Neural progenitor cell (in vitro differentiated cells): ENCODE data around the gene TTC19.

Experiments
- EZH2 ChIP-seq: fragments of 200-600 bp; sonication (generic); IDR thresholded peaks from 2 replicates; pipeline ENCODE4 v1.6.1; 2017; ENCODE audit warnings: antibody characterized with exemption, mild to moderate bottlenecking, moderate library complexity
- EZH2phosphoT487 ChIP-seq: fragments of 200-600 bp; sonication (generic); IDR thresholded peaks from 2 replicates; pipeline ENCODE4 v1.6.1; 2017; ENCODE audit warnings: antibody characterized with exemption
- TF ChIP-seq, protein P1 (sequence below): fragments of 200-600 bp; sonication (generic); IDR thresholded peaks from 2 replicates; pipeline ENCODE4 v1.5.1; 2017; ENCODE audit warnings: antibody characterized with exemption, mild to moderate bottlenecking

DNA sequence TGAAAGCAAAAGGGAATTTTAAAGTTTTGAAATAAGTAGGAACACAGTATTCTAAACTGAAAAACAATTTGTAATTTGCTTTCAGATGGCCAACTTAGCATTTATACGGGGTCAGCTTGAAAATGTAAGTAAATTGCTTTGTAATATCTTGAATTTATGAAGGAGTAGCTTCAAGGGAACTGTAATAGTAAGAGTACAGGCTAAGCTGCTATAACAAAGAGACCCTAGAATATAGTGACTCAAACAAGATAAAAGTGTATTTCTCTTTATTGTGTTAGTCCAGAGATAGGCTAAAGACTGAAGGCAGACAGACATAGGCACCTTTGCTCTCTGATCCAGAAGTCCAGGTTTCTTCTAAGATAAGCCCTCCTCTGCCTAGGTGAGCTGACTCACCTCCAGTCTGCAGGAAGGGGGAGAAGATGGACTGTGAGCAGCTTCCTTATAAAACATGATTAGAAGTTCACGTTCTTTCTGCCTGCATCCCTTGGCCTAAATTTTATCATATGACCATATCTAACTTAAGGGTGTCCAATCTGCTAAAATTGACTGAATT is 3.2 kb downstream of the TTC19 start:
- TF ChIP-seq, protein P1, sequence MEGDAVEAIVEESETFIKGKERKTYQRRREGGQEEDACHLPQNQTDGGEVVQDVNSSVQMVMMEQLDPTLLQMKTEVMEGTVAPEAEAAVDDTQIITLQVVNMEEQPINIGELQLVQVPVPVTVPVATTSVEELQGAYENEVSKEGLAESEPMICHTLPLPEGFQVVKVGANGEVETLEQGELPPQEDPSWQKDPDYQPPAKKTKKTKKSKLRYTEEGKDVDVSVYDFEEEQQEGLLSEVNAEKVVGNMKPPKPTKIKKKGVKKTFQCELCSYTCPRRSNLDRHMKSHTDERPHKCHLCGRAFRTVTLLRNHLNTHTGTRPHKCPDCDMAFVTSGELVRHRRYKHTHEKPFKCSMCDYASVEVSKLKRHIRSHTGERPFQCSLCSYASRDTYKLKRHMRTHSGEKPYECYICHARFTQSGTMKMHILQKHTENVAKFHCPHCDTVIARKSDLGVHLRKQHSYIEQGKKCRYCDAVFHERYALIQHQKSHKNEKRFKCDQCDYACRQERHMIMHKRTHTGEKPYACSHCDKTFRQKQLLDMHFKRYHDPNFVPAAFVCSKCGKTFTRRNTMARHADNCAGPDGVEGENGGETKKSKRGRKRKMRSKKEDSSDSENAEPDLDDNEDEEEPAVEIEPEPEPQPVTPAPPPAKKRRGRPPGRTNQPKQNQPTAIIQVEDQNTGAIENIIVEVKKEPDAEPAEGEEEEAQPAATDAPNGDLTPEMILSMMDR: no peak
- TF ChIP-seq EZH2 (no peak), EZH2phosphoT487 (no peak)
